ENCODE results near the gene DMGDH. TPM values are rescaled to one million over a fixed set of nuclear protein-coding genes. Genes with fewer than 3 reads are reported as not detected.

DMGDH gene
- total RNA-seq, 1 experiment from 2014 or later: 1.3 TPM

DNA sequence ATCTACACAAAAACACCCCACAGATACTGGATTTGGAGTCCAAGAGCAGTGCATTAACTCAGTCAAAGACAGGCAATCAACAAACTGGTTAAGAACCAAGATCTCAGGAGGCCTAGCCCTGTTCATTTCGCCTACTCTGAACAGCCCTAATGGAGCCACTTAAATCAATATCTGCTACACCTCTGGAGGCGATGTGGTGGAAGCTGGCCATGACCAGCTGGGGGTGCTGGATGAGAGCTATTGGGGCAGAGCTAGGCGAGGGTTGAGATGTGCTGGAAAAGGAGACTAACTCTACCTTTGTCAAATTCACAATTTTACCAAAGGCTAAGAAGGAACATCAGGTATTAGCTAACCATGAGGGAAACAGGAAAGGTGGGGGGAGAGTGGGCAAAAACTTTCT is 61.1 kb downstream of the DMGDH start:
- no peak for DNase-seq
- no peaks in the 10 kb centered on the region for H3K4me1 Mint-ChIP-seq (ENCODE audit: low read depth, unreplicated experiment)
- CTCF ChIA-PET: interaction anchor here (0.9 kb wide), 1 partner anchor 12 kb away, joined by 3 read pairs; no protein-coding TSS in a partner anchor
- H3K9me3 Mint-ChIP-seq (ENCODE audit: low read depth, unreplicated experiment): peaks cover 5% of the 10 kb centered on the region
- no peaks in the 10 kb centered on the region for H3K36me3 Mint-ChIP-seq (ENCODE audit: insufficient read depth, unreplicated experiment)
- intact Hi-C loops (cut with micrococcal nuclease; ENCODE audit: unreplicated experiment): no loop called here
- H3K27me3 Mint-ChIP-seq (ENCODE audit: unreplicated experiment): peaks cover 5% of the 10 kb centered on the region
- no peak overlapping the region for H3K27ac Mint-ChIP-seq (ENCODE audit: unreplicated experiment)
- H3K4me3 Mint-ChIP-seq (ENCODE audit: low read depth, unreplicated experiment): no peak overlapping the region
- TF ChIP-seq, protein P1, sequence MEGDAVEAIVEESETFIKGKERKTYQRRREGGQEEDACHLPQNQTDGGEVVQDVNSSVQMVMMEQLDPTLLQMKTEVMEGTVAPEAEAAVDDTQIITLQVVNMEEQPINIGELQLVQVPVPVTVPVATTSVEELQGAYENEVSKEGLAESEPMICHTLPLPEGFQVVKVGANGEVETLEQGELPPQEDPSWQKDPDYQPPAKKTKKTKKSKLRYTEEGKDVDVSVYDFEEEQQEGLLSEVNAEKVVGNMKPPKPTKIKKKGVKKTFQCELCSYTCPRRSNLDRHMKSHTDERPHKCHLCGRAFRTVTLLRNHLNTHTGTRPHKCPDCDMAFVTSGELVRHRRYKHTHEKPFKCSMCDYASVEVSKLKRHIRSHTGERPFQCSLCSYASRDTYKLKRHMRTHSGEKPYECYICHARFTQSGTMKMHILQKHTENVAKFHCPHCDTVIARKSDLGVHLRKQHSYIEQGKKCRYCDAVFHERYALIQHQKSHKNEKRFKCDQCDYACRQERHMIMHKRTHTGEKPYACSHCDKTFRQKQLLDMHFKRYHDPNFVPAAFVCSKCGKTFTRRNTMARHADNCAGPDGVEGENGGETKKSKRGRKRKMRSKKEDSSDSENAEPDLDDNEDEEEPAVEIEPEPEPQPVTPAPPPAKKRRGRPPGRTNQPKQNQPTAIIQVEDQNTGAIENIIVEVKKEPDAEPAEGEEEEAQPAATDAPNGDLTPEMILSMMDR (IDR thresholded peaks at IDR 0.05; ENCODE audit: unreplicated experiment): no peak
- BruUV-seq (replicated peaks): no TSS peak

DNA sequence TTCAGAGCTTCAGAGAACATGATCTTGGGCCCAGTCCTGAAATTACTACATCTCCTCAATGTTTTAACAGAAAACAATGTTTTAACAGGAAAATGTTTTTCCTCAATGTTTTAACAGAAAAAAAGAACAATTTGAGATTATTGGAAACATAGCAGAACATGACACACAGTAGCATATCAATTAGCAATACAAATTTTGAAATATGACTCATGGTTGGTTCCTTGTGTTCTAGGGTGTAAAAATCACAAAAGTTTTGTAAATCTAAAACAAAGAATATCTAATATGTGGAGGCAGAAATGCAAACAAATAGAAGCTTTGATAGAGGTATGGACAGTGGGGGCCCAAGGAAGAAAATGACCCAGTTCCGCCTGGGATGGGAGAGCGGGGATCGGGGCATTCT is 61.6 kb downstream of the DMGDH start:
- Mint-ChIP-seq H3K4me1 (ENCODE audit: low read depth, unreplicated experiment) (no peaks in the 10 kb centered on the region), H3K4me3 (ENCODE audit: low read depth, unreplicated experiment) (no peak overlapping the region), H3K36me3 (ENCODE audit: insufficient read depth, unreplicated experiment) (no peaks in the 10 kb centered on the region), H3K9me3 (ENCODE audit: low read depth, unreplicated experiment) (peaks cover under 1% of the 10 kb centered on the region), H3K27ac (ENCODE audit: unreplicated experiment) (no peak overlapping the region), H3K27me3 (ENCODE audit: unreplicated experiment) (peaks cover 7% of the 10 kb centered on the region)
- BruUV-seq (replicated peaks): no TSS peak
- DNase-seq: no peak
- CTCF ChIA-PET: interaction anchor here (0.9 to 1.0 kb wide), 2 partner anchors 13 kb away, joined by 3 read pairs; no protein-coding TSS in a partner anchor
- TF ChIP-seq, protein P1 (IDR thresholded peaks at IDR 0.05; ENCODE audit: unreplicated experiment): no peak
- intact Hi-C loops (cut with micrococcal nuclease; ENCODE audit: unreplicated experiment): no loop called here

DNA sequence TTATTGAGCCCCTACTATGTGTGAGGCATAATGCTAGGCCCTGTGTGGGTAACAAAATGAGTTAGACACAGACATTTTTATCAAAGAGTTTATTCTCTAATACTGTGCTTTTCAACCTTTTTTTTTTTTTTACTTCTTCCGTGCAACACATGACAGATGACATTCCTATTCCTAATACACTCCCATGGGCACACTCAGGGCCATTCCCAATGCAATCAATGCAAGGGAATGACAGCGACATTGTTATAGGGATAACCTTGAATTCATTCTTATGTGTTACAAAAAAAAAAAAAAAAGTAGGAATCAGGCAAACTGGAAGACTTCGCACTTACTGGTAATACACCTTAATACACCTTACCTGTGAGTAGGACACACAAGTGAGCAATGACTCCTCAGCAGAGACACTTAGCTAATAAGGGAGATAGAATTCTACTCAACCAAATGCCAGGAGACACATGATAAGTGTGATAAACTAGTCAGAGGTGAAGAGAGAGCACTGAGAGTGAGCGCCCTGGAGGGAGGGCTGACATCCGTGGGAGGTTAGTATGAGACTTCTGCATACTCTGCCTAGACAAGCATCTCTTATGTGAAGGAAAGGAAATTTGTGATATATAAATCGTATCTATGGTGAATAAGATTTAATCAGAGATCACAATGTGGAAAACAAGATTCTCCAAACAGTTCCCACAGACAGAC is 63.4 kb downstream of the DMGDH start:
- no peak for DNase-seq
- no TSS peak for BruUV-seq (replicated peaks)
- H3K9me3 Mint-ChIP-seq (ENCODE audit: low read depth, unreplicated experiment): no peaks in the 10 kb centered on the region
- CTCF ChIA-PET: no interaction called here
- H3K36me3 Mint-ChIP-seq (ENCODE audit: insufficient read depth, unreplicated experiment): no peaks in the 10 kb centered on the region
- TF ChIP-seq, protein P1 (IDR thresholded peaks at IDR 0.05; ENCODE audit: unreplicated experiment): no peak
- peaks cover 7% of the 10 kb centered on the region for H3K27me3 Mint-ChIP-seq (ENCODE audit: unreplicated experiment)
- no peak overlapping the region for H3K4me3 Mint-ChIP-seq (ENCODE audit: low read depth, unreplicated experiment)
- no peaks in the 10 kb centered on the region for H3K4me1 Mint-ChIP-seq (ENCODE audit: low read depth, unreplicated experiment)
- no peak overlapping the region for H3K27ac Mint-ChIP-seq (ENCODE audit: unreplicated experiment)
- intact Hi-C loops (cut with micrococcal nuclease; ENCODE audit: unreplicated experiment): no loop called here

DNA sequence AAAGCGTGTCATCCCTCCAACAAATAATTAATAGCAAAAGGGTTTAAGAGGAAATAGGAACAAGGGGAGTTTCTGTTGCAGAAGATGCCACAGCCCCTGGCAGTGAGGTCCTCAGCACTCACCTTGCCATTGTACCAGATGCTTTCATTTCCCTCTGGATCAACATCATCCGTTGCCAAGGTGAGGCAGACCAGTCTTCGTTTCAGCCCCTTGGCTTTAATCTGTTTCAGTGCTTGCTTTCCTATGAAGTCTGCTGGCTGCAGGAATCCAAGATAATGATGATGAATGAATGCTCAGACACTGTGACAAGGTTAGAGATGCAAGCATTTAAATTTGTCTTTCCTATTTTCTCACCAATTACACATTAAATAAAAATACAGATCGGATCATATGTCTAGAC is 64.3 kb downstream of the DMGDH start:
- no peak for DNase-seq
- intact Hi-C loops (cut with micrococcal nuclease; ENCODE audit: unreplicated experiment): no loop called here
- Mint-ChIP-seq H3K36me3 (ENCODE audit: insufficient read depth, unreplicated experiment) (no peaks in the 10 kb centered on the region), H3K27ac (ENCODE audit: unreplicated experiment) (no peak overlapping the region), H3K4me3 (ENCODE audit: low read depth, unreplicated experiment) (no peak overlapping the region), H3K9me3 (ENCODE audit: low read depth, unreplicated experiment) (no peaks in the 10 kb centered on the region), H3K27me3 (ENCODE audit: unreplicated experiment) (peaks cover 7% of the 10 kb centered on the region), H3K4me1 (ENCODE audit: low read depth, unreplicated experiment) (no peaks in the 10 kb centered on the region)
- TF ChIP-seq, protein P1 (IDR thresholded peaks at IDR 0.05; ENCODE audit: unreplicated experiment): no peak
- CTCF ChIA-PET: no interaction called here
- BruUV-seq (replicated peaks): no TSS peak

Measured in Calu3 (cell line).